ENCODE results near the gene GLT1D1. TPM values are rescaled to one million over a fixed set of nuclear protein-coding genes. Genes with fewer than 3 reads are reported as not detected.
A peak's percentile ranks its signal among the peaks of the same experiment; 100 is the strongest.

The GLT1D1 gene
- polyA plus RNA-seq, 3 donors = 40.6 to 55.6 (median 53.3) TPM

GRCh38 chr12:128974881-128975280, 121.6 kb downstream of the GLT1D1 start:
- peaks cover 96% of the 10 kb centered on the region for H4K20me1 ChIP-seq (ENCODE audit: insufficient read depth, low read length)
- peaks cover 50 to 84% of the 10 kb centered on the region in 2 donors for H3K36me3 Mint-ChIP-seq
- peaks cover 0 to 3% of the 10 kb centered on the region in 2 donors for H3K27me3 ChIP-seq (ENCODE audit: control insufficient read depth in 2 of 2, insufficient read depth in 2 of 2, low read length in 2 of 2)
- no peak overlapping the region for H3K4me3 ChIP-seq (replicated peaks in 1 of 3; ENCODE audit: low read depth in 2 of 3, low read length in 3 of 3)
- 79% methylated on average over 7 of the region's 11 CpGs for WGBS (ENCODE audit: insufficient coverage)
- peaks cover 10% of the 10 kb centered on the region for H3K4me1 Mint-ChIP-seq
- no peaks in the 10 kb centered on the region for H3K9me3 ChIP-seq (replicated peaks in 1 of 2; ENCODE audit: control insufficient read depth in 1 of 2, insufficient read depth in 1 of 2, low read length in 2 of 2)
- no peak overlapping the region for H3K27ac Mint-ChIP-seq
- intact Hi-C loops (cut with micrococcal nuclease) = no loop called here
- DNase-seq = no peak
- no peak overlapping the region for H3K4me2 ChIP-seq (replicated peaks; ENCODE audit: extremely low read depth, low read length, poor library complexity, severe bottlenecking)
- no peak overlapping the region for H3K9ac ChIP-seq (ENCODE audit: insufficient read depth, low read length, poor library complexity, severe bottlenecking)
- H3K79me2 ChIP-seq (ENCODE audit: insufficient read depth, low read length) = no peaks in the 10 kb centered on the region
- H3K9me3 Mint-ChIP-seq = peaks cover 0 to 9% (median 0%) of the 10 kb centered on the region in 7 donors
- no peak overlapping the region for H3K27ac ChIP-seq (ENCODE audit: low read depth in 1 of 2, low read length in 2 of 2)
- peaks cover 19 to 43% (median 33%) of the 10 kb centered on the region in 3 donors for H3K27me3 Mint-ChIP-seq (ENCODE audit: low read depth in 3 of 3)
- no peak for TF ChIP-seq CTCF (IDR thresholded peaks at IDR 0.05)
- peaks cover 10 to 50% of the 10 kb centered on the region in 2 donors for H3K36me3 ChIP-seq (replicated peaks in 1 of 2; ENCODE audit: control insufficient read depth in 1 of 2, insufficient read depth in 2 of 2, low read length in 2 of 2)
- H2AFZ ChIP-seq (ENCODE audit: insufficient read depth, low read depth, low read length, poor library complexity, severe bottlenecking) = no peak overlapping the region
- peak overlapping the region in 1 of 2 donors; percentile 48 for H3K4me3 Mint-ChIP-seq
- no peaks in the 10 kb centered on the region for H3K4me1 ChIP-seq (ENCODE audit: control insufficient read depth in 1 of 2, insufficient read depth in 2 of 2, low read length in 2 of 2)

- intact Hi-C loops (cut with micrococcal nuclease) = no loop called here
- no peak for DNase-seq
- 20% methylated on average over 14 of the region's 22 CpGs for WGBS (ENCODE audit: insufficient coverage)
- Histone ChIP-seq H4K20me1 (ENCODE audit: insufficient read depth, low read length) (peaks cover 96% of the 10 kb centered on the region), H3K4me3 (replicated peaks in 1 of 3; ENCODE audit: low read depth in 2 of 3, low read length in 3 of 3) (no peak overlapping the region), H3K9me3 (replicated peaks in 1 of 2; ENCODE audit: control insufficient read depth in 1 of 2, insufficient read depth in 1 of 2, low read length in 2 of 2) (no peaks in the 10 kb centered on the region), H3K4me1 (ENCODE audit: control insufficient read depth in 1 of 2, insufficient read depth in 2 of 2, low read length in 2 of 2) (no peaks in the 10 kb centered on the region), H3K4me2 (replicated peaks; ENCODE audit: extremely low read depth, low read length, poor library complexity, severe bottlenecking) (no peak overlapping the region), H3K36me3 (replicated peaks in 1 of 2; ENCODE audit: control insufficient read depth in 1 of 2, insufficient read depth in 2 of 2, low read length in 2 of 2) (peaks cover 13 to 63% of the 10 kb centered on the region in 2 donors), H2AFZ (ENCODE audit: insufficient read depth, low read depth, low read length, poor library complexity, severe bottlenecking) (no peak overlapping the region), H3K9ac (ENCODE audit: insufficient read depth, low read length, poor library complexity, severe bottlenecking) (no peak overlapping the region), H3K79me2 (ENCODE audit: insufficient read depth, low read length) (no peaks in the 10 kb centered on the region), H3K27ac (ENCODE audit: low read depth in 1 of 2, low read length in 2 of 2) (no peak overlapping the region), H3K27me3 (ENCODE audit: control insufficient read depth in 2 of 2, insufficient read depth in 2 of 2, low read length in 2 of 2) (no peaks in the 10 kb centered on the region)
- Mint-ChIP-seq H3K9me3 (peaks cover 0 to 12% (median 0%) of the 10 kb centered on the region in 7 donors), H3K36me3 (peaks cover 60 to 89% of the 10 kb centered on the region in 2 donors), H3K27ac (no peak overlapping the region), H3K4me1 (peaks cover 10% of the 10 kb centered on the region), H3K4me3 (no peak overlapping the region), H3K27me3 (ENCODE audit: low read depth in 3 of 3) (peaks cover 14 to 41% (median 24%) of the 10 kb centered on the region in 3 donors)
- peak; percentile 41 for TF ChIP-seq CTCF (IDR thresholded peaks at IDR 0.05)
Measured at GRCh38 chr12:128976120-128976738, 123.0 kb downstream of the GLT1D1 start.

Measured in CD14-positive monocyte (primary cell).